ENCODE data around the gene IQCH.
"Not testable (repeated sequence)": the region's sequence is repeated elsewhere in the genome, so short reads cannot be mapped to it uniquely, and the experiment has no call there.

The IQCH gene

DNA sequence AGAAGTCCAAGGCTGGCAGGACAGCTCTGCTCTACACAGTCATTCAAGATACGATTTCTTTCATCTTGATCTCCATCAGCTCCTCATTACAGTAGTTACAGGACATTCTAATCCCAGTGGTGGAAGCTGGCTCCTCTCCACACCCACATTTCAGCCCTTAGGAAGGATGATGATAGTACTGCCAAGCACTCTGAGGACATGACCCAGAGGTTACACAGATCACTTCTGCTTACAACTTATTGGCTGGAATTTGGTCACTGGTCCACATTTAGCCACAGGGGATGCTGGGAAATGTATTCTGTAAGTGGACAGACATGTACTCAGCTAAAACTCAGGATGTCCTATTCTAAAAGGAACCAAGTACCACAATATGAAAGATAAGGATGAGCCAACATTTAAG, 77.1 kb downstream of the IQCH start:
- no peaks in the 10 kb centered on the region for H3K4me1 Mint-ChIP-seq
- peaks cover 2% of the 10 kb centered on the region for H3K36me3 Mint-ChIP-seq
- no peak for DNase-seq (ENCODE audit: low spot score in 2 of 2)
- H3K27me3 Mint-ChIP-seq = peaks cover 7% of the 10 kb centered on the region
- H3K9me3 Mint-ChIP-seq = peaks cover 4% of the 10 kb centered on the region
- no peak overlapping the region for H3K4me3 Mint-ChIP-seq
- no peak overlapping the region for H3K27ac Mint-ChIP-seq
- no peak for ATAC-seq (ENCODE audit: low read depth)

DNA sequence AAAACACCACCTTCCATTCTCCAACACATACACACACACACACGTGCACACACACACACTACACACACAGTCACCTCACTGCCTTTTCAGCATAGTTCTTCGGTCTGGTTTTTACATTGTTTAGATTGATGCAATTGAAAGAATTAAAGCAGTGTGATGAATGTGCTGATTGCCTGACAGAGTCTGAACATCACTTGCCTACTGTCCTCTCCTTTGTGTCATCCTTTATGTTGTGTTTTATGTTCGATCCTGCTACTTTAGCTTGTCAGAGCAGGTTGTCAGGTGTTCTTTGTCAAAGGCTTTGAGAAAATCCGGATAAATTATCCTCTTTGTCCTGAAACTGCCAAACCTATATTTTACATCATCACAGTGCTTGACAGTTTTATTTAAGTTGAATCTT, 80.4 kb downstream of the IQCH start:
- ATAC-seq (ENCODE audit: low read depth) = no peak

DNA sequence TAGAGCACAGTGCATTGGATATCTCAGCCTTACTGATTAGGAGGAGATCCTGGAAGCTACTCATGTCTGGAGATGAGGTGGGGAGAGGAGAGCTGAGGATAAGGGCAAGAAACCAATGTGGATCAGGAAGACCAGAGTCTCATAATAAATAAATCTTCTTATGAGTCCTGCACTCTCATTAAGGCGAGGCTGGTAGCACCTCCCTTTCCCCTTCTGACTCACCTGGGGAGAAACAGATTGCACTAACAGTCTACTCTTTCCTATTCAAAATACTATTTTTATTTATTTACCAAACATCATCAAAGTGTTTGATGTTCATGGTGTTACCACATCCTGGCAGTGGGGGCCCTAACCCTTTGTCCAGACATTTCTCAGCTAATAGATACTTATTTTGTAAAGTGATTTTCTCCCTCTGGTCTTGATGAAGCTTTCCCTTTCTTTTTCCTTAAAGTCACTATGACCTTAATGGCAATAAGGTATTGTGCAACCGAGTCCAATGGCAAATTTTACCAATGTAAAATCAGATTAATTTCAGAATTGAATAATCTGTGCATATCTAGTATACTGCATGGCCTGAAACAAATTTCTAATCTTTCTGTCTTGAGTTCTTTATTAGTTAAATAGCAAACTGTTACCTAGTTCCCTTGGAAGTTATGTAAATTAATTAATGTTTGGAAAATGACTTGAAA, 81.1 kb downstream of the IQCH start:
- Mint-ChIP-seq H3K36me3 (no peaks in the 10 kb centered on the region), H3K4me1 (no peaks in the 10 kb centered on the region), H3K4me3 (no peak overlapping the region), H3K27ac (no peak overlapping the region), H3K27me3 (peaks cover 8% of the 10 kb centered on the region), H3K9me3 (no peaks in the 10 kb centered on the region)
- ATAC-seq (ENCODE audit: low read depth) (no peak), DNase-seq (ENCODE audit: low spot score in 2 of 2) (no peak)

More for the DNA sequence above, 80.4 kb downstream of the IQCH start:
- H3K36me3 Mint-ChIP-seq = no peaks in the 10 kb centered on the region
- no peak overlapping the region for H3K27ac Mint-ChIP-seq
- DNase-seq (ENCODE audit: low spot score in 2 of 2) = no peak
- H3K9me3 Mint-ChIP-seq = no peaks in the 10 kb centered on the region
- H3K27me3 Mint-ChIP-seq = peaks cover 8% of the 10 kb centered on the region
- no peak overlapping the region for H3K4me3 Mint-ChIP-seq
- no peaks in the 10 kb centered on the region for H3K4me1 Mint-ChIP-seq

DNA sequence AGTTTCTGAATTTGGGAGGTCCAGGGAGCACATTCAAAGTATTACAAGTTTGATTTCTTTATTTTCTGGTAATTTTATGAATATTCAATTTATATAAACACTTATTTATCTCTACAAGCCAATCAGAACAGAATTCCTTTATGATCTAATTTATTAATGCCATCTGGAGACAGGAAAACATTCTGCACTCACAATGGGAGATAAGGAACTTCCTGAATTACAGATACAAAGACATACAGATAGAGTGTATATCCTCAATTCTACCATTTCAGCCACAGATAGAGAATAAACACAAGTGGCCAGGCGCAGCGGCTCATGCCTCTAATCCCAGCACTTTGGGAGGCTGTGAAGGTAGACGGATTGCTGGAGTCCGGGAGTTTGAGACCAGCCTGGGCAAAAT, 86.0 kb downstream of the IQCH start:
- ATAC-seq (ENCODE audit: low read depth) (no peak), DNase-seq (ENCODE audit: low spot score in 2 of 2) (no peak)
- Mint-ChIP-seq H3K4me3 (no peak overlapping the region), H3K4me1 (no peaks in the 10 kb centered on the region), H3K9me3 (peaks cover 5% of the 10 kb centered on the region), H3K27ac (no peak overlapping the region), H3K27me3 (peaks cover 7% of the 10 kb centered on the region), H3K36me3 (peaks cover 4% of the 10 kb centered on the region)

DNA sequence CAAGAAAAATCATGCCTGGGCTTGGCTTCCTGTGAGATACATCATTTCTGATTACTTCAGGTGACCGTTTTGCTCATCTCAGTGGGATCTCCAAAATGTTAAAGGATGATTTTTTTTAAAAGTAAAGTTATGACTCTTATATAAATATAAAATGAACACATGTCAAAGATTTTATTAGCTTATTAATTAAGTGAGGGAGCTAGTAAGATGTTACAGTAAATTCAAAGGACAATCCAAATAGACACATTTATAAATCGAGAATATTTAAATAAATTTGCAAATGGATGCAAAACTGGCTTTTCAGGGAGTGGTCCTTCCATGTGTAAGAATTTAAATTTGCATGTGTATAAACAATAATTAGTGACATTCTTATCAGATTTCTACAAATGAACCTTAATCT, 87.0 kb downstream of the IQCH start:
- Mint-ChIP-seq H3K36me3 (peaks cover 4% of the 10 kb centered on the region), H3K4me1 (no peaks in the 10 kb centered on the region), H3K4me3 (no peak overlapping the region), H3K9me3 (peaks cover 5% of the 10 kb centered on the region), H3K27me3 (peaks cover 7% of the 10 kb centered on the region), H3K27ac (no peak overlapping the region)
- DNase-seq (ENCODE audit: low spot score in 2 of 2) (no peak), ATAC-seq (ENCODE audit: low read depth) (no peak)

DNA sequence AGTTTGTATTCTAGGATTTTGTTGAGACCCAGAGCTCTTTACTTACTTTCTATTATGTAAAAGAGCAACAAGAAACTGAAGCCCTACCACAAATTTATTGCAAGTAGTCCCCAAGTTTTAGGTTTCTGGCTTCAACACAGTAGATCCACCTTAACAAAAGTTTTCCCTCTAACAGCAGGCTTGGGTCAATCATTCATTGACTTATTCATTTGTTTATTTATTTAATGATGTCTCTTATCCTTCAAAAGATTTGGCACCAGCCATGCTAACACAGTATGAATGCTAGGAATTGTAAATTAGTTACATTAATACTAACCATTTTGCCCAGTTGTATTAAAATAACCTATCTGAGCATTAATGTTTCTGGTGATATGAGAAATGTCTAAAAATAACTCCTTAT, 88.6 kb downstream of the IQCH start:
- DNase-seq (ENCODE audit: low spot score in 2 of 2) (no peak), ATAC-seq (ENCODE audit: low read depth) (no peak)
- Mint-ChIP-seq H3K9me3 (peaks cover 10% of the 10 kb centered on the region), H3K36me3 (peaks cover 4% of the 10 kb centered on the region), H3K27ac (no peak overlapping the region), H3K4me1 (no peaks in the 10 kb centered on the region), H3K27me3 (peaks cover 8% of the 10 kb centered on the region), H3K4me3 (no peak overlapping the region)

DNA sequence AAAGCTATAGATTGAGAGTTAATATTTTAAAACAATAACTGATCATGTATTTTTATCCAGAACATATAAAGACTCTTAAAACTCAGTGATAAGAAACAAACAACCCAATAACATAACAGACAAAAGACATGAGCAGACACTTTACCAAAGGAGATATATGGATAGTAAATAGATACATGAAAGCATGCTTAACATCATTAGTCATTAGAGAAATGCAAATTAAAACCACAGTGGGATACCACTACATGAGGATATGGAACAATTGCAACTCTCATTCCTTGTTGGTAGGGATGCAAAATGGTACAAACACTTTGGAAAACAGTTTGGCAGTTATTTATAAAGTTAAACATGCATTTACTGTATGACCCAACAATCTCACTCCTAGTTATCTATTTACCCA, 95.0 kb downstream of the IQCH start:
- H3K36me3 Mint-ChIP-seq = peaks cover 3% of the 10 kb centered on the region
- H3K9me3 Mint-ChIP-seq = peaks cover 8% of the 10 kb centered on the region
- H3K27me3 Mint-ChIP-seq = peaks cover 5% of the 10 kb centered on the region
- no peak for ATAC-seq (ENCODE audit: low read depth)
- no peak overlapping the region for H3K4me3 Mint-ChIP-seq
- H3K4me1 Mint-ChIP-seq = no peaks in the 10 kb centered on the region
- DNase-seq (ENCODE audit: low spot score in 2 of 2) = no peak
- no peak overlapping the region for H3K27ac Mint-ChIP-seq

DNA sequence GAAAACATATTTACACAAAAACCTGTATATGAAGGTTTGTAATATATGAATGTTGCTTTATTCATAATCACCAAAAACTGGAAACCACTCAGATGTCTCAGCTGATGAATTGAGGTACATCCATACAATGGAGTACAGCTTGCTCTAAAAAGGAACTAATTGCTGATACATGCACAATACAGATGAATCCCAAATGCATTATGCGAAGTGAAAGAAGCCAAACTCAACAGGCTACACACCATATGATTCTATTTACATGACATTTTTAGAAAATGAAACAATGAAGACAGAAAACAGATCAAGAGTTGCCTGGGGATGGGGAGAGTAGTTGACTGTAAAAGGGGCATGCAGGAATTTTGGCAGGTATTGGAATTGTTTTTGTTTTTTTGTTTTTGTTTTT, 95.5 kb downstream of the IQCH start:
- H3K9me3 Mint-ChIP-seq = peaks cover 7% of the 10 kb centered on the region
- ATAC-seq (ENCODE audit: low read depth) (no peak), DNase-seq (ENCODE audit: low spot score in 2 of 2) (no peak)
- H3K27me3 Mint-ChIP-seq = peaks cover 4% of the 10 kb centered on the region
- peaks cover 2% of the 10 kb centered on the region for H3K36me3 Mint-ChIP-seq
- no peak overlapping the region for H3K27ac Mint-ChIP-seq
- H3K4me3 Mint-ChIP-seq = no peak overlapping the region
- H3K4me1 Mint-ChIP-seq = no peaks in the 10 kb centered on the region

DNA sequence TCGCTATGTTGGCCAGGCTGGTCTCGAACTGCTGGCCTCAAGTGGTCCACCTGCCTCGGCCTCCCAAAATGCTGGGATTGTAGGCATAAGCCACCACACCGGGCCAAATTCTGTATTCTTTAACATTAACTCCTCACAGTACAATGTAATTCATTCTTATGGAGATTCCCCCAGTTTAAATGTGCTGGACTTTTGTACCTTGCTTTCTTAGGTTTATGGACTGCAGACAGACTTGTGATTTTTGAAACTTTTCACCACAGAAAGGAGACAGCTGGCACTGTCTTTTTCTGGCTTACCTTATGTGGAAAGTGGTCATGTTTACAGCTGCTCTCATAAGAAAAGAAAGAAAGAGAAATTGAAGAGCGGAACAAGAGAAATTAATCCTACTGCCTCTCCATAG, 103.8 kb downstream of the IQCH start:
- ATAC-seq (ENCODE audit: low read depth) = no peak
- Mint-ChIP-seq H3K27me3 (no peaks in the 10 kb centered on the region), H3K36me3 (no peaks in the 10 kb centered on the region), H3K4me3 (no peak overlapping the region), H3K9me3 (no peaks in the 10 kb centered on the region), H3K27ac (no peak overlapping the region), H3K4me1 (no peaks in the 10 kb centered on the region)
- DNase-seq (ENCODE audit: low spot score in 2 of 2) = no peak

DNA sequence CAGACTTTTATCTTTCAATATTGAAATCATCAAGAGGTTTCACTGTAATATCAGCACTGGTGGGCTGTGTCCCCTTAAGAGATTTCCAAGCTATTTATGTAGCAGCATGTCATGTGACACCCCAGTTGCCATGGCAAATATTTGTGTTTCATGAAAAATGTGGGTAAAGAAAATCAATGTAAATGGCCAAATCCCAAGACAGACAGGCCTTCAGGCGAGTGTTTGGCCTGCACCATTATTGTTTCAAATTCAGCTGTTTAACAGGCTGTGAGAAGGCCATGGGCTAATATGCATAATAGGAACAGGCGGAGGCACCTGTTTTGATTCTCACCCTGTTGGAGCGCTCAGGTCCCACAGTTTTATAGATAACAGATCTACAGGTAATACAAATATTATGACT, 104.2 kb downstream of the IQCH start:
- Mint-ChIP-seq H3K36me3 (peaks cover 2% of the 10 kb centered on the region), H3K4me3 (no peak overlapping the region), H3K27me3 (peaks cover 1% of the 10 kb centered on the region), H3K27ac (no peak overlapping the region), H3K9me3 (no peaks in the 10 kb centered on the region), H3K4me1 (no peaks in the 10 kb centered on the region)
- DNase-seq (ENCODE audit: low spot score in 2 of 2) = no peak
- ATAC-seq (ENCODE audit: low read depth) = no peak

DNA sequence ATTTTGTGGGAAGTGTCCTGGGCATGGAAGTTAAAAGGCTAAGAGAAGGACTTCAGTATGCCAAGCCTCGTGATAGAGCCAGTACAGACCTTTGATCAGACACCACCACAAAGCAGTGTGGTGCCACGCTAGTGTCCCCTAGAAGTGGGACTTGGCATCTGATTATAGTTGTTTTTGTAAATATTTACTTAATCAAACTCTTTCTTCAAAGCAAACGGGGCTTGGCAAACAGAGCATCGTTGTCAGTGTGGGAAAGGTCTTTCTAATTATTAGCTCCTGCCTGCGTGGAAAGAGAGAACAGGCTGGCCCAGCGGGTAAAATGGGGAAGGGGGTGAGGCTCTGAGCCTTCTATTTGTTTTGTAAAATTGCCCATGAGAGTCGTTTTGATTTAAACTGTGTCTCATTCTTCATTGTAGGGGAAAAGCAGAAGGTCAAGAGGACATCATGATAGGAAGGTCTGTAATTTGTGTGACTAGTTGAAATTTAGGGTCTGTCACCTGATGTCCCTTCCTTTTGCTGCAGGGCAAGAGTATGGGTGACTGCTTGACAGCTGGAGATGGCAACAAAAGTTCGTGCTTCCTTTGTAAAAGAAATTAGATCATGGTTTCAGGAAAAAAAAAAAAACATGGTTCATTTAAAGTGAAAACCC, 105.0 kb downstream of the IQCH start:
- Mint-ChIP-seq H3K4me1 (no peaks in the 10 kb centered on the region), H3K4me3 (no peak overlapping the region), H3K27me3 (peaks cover 1% of the 10 kb centered on the region), H3K36me3 (peaks cover 2% of the 10 kb centered on the region), H3K27ac (no peak overlapping the region), H3K9me3 (no peaks in the 10 kb centered on the region)
- DNase-seq (ENCODE audit: low spot score in 2 of 2) (no peak), ATAC-seq (ENCODE audit: low read depth) (no peak)

DNA sequence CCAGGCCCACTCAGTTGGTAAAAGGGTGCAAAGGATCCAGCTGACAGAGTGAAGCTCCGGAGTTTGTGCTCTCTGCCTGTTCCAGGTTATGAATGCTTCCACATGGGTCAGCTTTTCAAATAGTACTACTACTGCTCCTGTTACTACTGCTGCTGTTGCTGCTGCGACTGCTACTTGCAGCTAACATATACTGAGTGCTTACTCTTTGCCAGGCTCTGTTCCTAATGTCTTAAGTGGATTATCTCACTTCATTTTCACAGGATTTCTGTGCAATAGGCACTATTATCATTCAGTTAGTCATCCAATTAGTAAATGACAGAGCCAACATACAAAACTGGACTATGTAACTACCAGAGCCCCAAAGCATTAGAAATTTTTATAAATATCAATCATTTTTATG, 106.5 kb downstream of the IQCH start:
- ATAC-seq (ENCODE audit: low read depth) (no peak), DNase-seq (ENCODE audit: low spot score in 2 of 2) (no peak)
- no peak overlapping the region for H3K27ac Mint-ChIP-seq
- H3K36me3 Mint-ChIP-seq = peaks cover 2% of the 10 kb centered on the region
- no peaks in the 10 kb centered on the region for H3K4me1 Mint-ChIP-seq
- H3K9me3 Mint-ChIP-seq = no peaks in the 10 kb centered on the region
- no peak overlapping the region for H3K4me3 Mint-ChIP-seq
- peaks cover 3% of the 10 kb centered on the region for H3K27me3 Mint-ChIP-seq

DNA sequence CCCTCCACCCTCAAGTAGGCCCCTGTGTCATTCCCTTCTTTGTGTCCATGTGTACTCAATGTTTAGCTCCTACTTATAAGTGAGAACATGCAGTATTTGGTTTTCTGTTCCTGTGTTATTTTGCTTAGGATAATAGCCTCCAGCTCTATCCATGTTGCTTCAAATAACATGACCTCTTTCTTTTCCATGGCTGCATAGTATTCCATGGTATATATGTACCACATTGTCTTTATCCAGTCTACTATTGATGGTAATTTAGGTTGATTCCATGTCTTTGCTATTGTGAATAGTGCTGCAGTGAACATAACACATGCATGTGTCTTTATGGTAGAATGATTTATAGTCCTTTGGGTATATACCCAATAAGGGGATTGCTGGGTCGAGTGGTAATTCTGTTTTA, 109.1 kb downstream of the IQCH start:
- not testable (repeated sequence) for H3K36me3 Mint-ChIP-seq; H3K4me1 Mint-ChIP-seq; DNase-seq (ENCODE audit: low spot score in 2 of 2); H3K27ac Mint-ChIP-seq; H3K9me3 Mint-ChIP-seq; ATAC-seq (ENCODE audit: low read depth); H3K27me3 Mint-ChIP-seq; H3K4me3 Mint-ChIP-seq

DNA sequence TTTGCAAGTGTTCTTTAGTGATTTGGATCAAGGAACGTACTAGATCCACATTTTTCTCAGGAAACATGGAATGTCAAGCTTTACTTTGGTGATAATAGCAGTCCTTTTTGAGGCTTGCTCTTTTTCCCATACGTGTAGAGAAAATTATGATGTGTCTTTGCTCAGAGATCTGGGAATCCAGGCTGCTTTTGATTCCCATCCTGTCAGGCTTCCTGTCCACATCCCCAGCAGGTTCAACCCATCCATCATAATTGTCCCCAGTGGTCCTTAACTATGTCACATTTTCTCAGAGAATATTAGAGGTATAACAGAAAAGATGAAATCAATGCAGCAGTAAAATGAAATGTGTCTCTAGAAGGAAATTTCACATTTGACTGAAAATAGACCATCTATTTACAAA, 111.4 kb downstream of the IQCH start:
- ATAC-seq (ENCODE audit: low read depth) (no peak), DNase-seq (ENCODE audit: low spot score in 2 of 2) (no peak)
- Mint-ChIP-seq H3K27me3 (peaks cover 4% of the 10 kb centered on the region), H3K9me3 (no peaks in the 10 kb centered on the region), H3K36me3 (peaks cover 2% of the 10 kb centered on the region), H3K4me3 (no peak overlapping the region), H3K27ac (no peak overlapping the region), H3K4me1 (no peaks in the 10 kb centered on the region)

DNA sequence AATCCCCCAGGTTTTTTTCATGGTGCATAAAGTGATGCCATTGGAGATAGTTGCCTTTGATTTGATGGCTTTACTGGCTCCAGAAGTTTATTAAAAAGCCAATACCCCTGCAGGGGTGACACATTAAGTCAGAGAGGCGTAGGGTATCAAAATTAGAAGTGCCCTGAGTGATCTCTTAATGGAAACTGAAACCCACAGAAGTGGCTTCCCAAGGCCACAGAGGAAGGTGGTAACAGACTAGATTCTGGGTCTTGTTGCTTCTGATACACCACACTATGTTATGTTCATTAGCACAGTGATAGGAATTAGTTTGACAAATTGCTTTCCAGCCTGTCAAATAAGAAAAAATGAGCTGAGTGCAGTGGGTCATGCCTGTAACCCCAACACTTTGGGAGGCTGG, 112.3 kb downstream of the IQCH start:
- Mint-ChIP-seq H3K27me3 (peaks cover 4% of the 10 kb centered on the region), H3K9me3 (no peaks in the 10 kb centered on the region), H3K36me3 (peaks cover 2% of the 10 kb centered on the region), H3K4me3 (no peak overlapping the region), H3K27ac (no peak overlapping the region), H3K4me1 (no peaks in the 10 kb centered on the region)
- ATAC-seq (ENCODE audit: low read depth) (no peak), DNase-seq (ENCODE audit: low spot score in 2 of 2) (no peak)

All from memory B cell (primary cell).